Esophagus mucosa (tissue), 1 donor: Measurements from ENCODE around the gene BHLHE23. TPM values are rescaled to one million over a fixed set of nuclear protein-coding genes. Genes with fewer than 3 reads are reported as not detected.

Experiments
- ATAC-seq: fragments of 200-7000 bp; cut with Tn5 transposase; one replicate; pipeline ENCODE4 v1.9.1; 2020
- total RNA-seq: library from RNA; stranded (reverse); gene quantifications from one replicate; pipeline ENCODE4 v1.2.4, GENCODE V29; 2023
- donor health status: DM: yes; HTN: yes; CAD: no.

Gene BHLHE23
- total RNA-seq, 1 donor from 2014 or later = not detected

GRCh38 chr20:62958388-62959100 lies 48.2 kb downstream of the BHLHE23 start:
- no peak for ATAC-seq

GRCh38 chr20:62957136-62958117 lies 49.3 kb downstream of the BHLHE23 start:
- ATAC-seq = no peak

DNA sequence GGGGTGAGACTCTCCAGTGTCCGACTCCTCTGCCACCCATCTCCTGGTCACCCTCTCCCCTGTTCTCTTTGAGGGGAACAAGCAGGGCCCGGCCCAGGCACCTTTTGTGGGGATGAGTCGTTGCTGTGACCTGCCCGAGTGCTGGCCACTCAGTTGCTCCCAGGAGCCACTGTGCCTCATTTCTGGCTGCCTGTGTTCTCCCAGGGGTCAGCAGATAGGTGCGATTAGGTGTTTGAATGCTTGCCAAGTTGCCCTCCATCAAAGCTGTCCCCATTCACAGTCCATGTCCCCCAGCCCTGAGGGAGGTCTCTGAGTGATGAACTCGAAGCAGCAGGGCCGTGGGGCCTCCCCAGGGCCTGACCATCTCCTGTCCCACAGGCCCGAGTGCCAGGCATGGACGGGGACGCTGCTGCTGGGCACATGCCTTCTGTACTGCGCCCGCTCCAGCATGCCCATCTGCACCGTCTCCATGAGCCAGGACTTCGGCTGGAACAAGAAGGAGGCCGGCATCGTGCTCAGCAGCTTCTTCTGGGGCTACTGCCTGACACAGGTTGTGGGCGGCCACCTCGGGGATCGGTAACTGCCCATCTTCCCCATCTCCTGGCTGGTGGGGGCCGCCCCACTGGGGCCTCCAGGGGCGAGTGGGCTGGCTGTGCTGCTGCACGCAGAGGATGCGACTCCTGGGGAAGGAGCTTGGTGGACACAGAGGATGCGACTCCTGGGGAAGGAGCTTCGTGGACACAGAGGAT lies 50.2 kb downstream of the BHLHE23 start:
- ATAC-seq = no peak

Other genes with a start within 250 kb of the BHLHE23 start
- 5.2 TPM for gene MRGBP, start 210.5 kb downstream of the BHLHE23 start, total RNA-seq
- 16.0 TPM for gene OGFR, start 202.1 kb downstream of the BHLHE23 start, total RNA-seq
- 1.5 TPM for gene COL9A3, start 189.9 kb downstream of the BHLHE23 start, total RNA-seq
- gene TCFL5, start 145.1 kb downstream of the BHLHE23 start, total RNA-seq = 5.0 TPM
- gene DIDO1, start 80.5 kb downstream of the BHLHE23 start, total RNA-seq = 26.2 TPM
- 42.7 TPM for gene GID8, start 68.8 kb downstream of the BHLHE23 start, total RNA-seq
- gene SLC17A9, start 54.3 kb downstream of the BHLHE23 start, total RNA-seq = 0.76 TPM
- 22.5 TPM for gene YTHDF1, start 209.2 kb upstream of the BHLHE23 start, total RNA-seq
- not detected for gene BIRC7, start 228.9 kb upstream of the BHLHE23 start, total RNA-seq
- not detected for gene NKAIN4, start 247.5 kb upstream of the BHLHE23 start, total RNA-seq